ENCODE measurements around the gene KLHDC4.

GRCh38 chr16:87724490-87725291, 41.1 kb downstream of the KLHDC4 start:
- no peak for TF ChIP-seq EZH2 (IDR thresholded peaks at IDR 0.05; ENCODE audit: borderline replicate concordance, low read length)
- TF ChIP-seq, protein P1, sequence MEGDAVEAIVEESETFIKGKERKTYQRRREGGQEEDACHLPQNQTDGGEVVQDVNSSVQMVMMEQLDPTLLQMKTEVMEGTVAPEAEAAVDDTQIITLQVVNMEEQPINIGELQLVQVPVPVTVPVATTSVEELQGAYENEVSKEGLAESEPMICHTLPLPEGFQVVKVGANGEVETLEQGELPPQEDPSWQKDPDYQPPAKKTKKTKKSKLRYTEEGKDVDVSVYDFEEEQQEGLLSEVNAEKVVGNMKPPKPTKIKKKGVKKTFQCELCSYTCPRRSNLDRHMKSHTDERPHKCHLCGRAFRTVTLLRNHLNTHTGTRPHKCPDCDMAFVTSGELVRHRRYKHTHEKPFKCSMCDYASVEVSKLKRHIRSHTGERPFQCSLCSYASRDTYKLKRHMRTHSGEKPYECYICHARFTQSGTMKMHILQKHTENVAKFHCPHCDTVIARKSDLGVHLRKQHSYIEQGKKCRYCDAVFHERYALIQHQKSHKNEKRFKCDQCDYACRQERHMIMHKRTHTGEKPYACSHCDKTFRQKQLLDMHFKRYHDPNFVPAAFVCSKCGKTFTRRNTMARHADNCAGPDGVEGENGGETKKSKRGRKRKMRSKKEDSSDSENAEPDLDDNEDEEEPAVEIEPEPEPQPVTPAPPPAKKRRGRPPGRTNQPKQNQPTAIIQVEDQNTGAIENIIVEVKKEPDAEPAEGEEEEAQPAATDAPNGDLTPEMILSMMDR (conservative IDR thresholded peaks at IDR 0.05 in 1 of 2, IDR thresholded peaks at IDR 0.05 in 1 of 2; ENCODE audit: extremely low read depth in 1 of 2, insufficient read depth in 1 of 2, low read depth in 1 of 2, low read length in 2 of 2), result no peak

Measured in mammary epithelial cell (primary cell).